Measurements from ENCODE around the gene SETMAR. TPM values are rescaled to one million over a fixed set of nuclear protein-coding genes. Genes with fewer than 3 reads are reported as not detected.
A peak's percentile ranks its signal among the peaks of the same experiment; 100 is the strongest.

Gene SETMAR
- 17.8 and 18.1 TPM in 2 replicates for total RNA-seq (2012; rRNA removed)
- polyA plus RNA-seq (2012; rRNA removed): 11.9 and 12.7 TPM in 2 replicates
- 3.6 and 6.2 TPM in 2 replicates for polyA plus RNA-seq (2012; cell fraction: cytosol; rRNA removed)
- 5.2 and 30.7 TPM in 2 replicates for polyA plus RNA-seq (2012; cell fraction: nucleus; rRNA removed; ENCODE audit: low replicate concordance)
- percentile 71 among the genes with signal in this experiment for Bru-seq, nascent RNA
- BruChase-seq, experiment 1, labeled RNA remaining after a 6-hour chase: percentile 56 among the genes with signal in this experiment
- percentile 63 among the genes with signal in this experiment for BruChase-seq, experiment 2, labeled RNA remaining after a 2-hour chase
- long read RNA-seq, partial matches to known transcripts: 0 of 4 reads
- long read RNA-seq, other reads (novel, unspliced or antisense): 3 of 4 reads

- in situ Hi-C loops (cut with MboI; ENCODE audit: low sequenced_read_pairs): loop anchor here (25.0 kb wide), 1 partner anchor 759 kb away; no protein-coding TSS in a partner anchor
- Histone ChIP-seq H3K9me1 (ENCODE audit: insufficient read depth, low read length) (0 out of 2 replicates have a peak, but pooled peaks cover 3% of the 10 kb centered on the region), H4K5ac (ENCODE audit: low read depth, low read length) (peak within 1 kb of the TSS; percentile 85), H3K4me2 (ENCODE audit: low read depth, low read length) (peak within 1 kb of the TSS; percentile 88), H2BK20ac (ENCODE audit: low read depth, low read length) (peak within 1 kb of the TSS; percentile 64), H3K23ac (ENCODE audit: low read depth, low read length) (peak within 1 kb of the TSS; percentile 90), H2AK9ac (replicated peaks; ENCODE audit: low read depth, low read length, poor library complexity) (peak within 1 kb of the TSS; percentile 80), H4K8ac (ENCODE audit: low read depth in 2 of 2, low read length in 2 of 2) (peak within 1 kb of the TSS; percentile 96 to 97), H3K36me3 (ENCODE audit: control insufficient read depth, insufficient read depth, low read length) (no peaks in the 10 kb centered on the region), H3K9me3 (ENCODE audit: control insufficient read depth, insufficient read depth, low read length) (no peaks in the 10 kb centered on the region), H3K14ac (replicated peaks; ENCODE audit: low read depth, low read length) (peak within 1 kb of the TSS; percentile 95), H3K27me3 (ENCODE audit: control insufficient read depth, insufficient read depth, low read length) (no peaks in the 10 kb centered on the region), H2AFZ (replicated peaks; ENCODE audit: low read length, poor library complexity) (peak within 1 kb of the TSS; percentile 99), H3K4ac (ENCODE audit: low read depth, low read length) (peak within 1 kb of the TSS; percentile 96), H3K79me1 (ENCODE audit: low read depth in 1 of 2, low read length in 2 of 2) (peaks cover 13 to 15% of the 10 kb centered on the region in 2 experiments; a peak in 3 of 4 replicates), H3K9ac (ENCODE audit: low read depth, low read length) (peak within 1 kb of the TSS; percentile 89), H3K18ac (ENCODE audit: low read depth, low read length) (peak within 1 kb of the TSS; percentile 78; the same call in 1 of the 2 replicates), H4K91ac (ENCODE audit: insufficient read depth, low read depth, low read length) (peak within 1 kb of the TSS; percentile 84), H3K4me3 (ENCODE audit: insufficient read depth, low read depth, low read length) (peak within 1 kb of the TSS; percentile 68), H2BK120ac (ENCODE audit: low read depth, low read length) (peak within 1 kb of the TSS; percentile 91), H2AK5ac (ENCODE audit: low read depth, low read length) (peak within 1 kb of the TSS; percentile 81), H2BK15ac (ENCODE audit: low read depth, low read length) (no peak within 1 kb of the TSS), H3K27ac (ENCODE audit: insufficient read depth, low read length) (peak within 1 kb of the TSS; percentile 93), H2BK5ac (ENCODE audit: low read depth, low read length, poor library complexity, severe bottlenecking) (peak within 1 kb of the TSS; percentile 91), H3K4me1 (ENCODE audit: control insufficient read depth, insufficient read depth, low read length) (0 out of 2 replicates have a peak, but pooled peaks cover 2% of the 10 kb centered on the region), H3K56ac (ENCODE audit: extremely low read depth, insufficient read depth, low read length) (peak within 1 kb of the TSS; percentile 82), H4K20me1 (ENCODE audit: insufficient read depth, low read length) (no peaks in the 10 kb centered on the region)
- dilution Hi-C loops (cut with HindIII; ENCODE audit: low sequenced_read_pairs, unreplicated experiment): no loop called here
- WGBS, 2 experiments (ENCODE audit: extremely low coverage in 2 of 2, insufficient read length in 1 of 2): 4% methylated on average over 18 of the region's 62 CpGs; no CpG with 5 or more reads in 1 of the 2 experiments
- DNase-seq: peak; percentile 78
- BruUV-seq (replicated peaks): no TSS peak
- CTCF ChIA-PET: interaction anchor here (0.6 kb wide), 1 partner anchor 48 kb away, joined by 3 read pairs; no protein-coding TSS in a partner anchor
- POLR2A ChIA-PET (ENCODE audit: unreplicated experiment): no interaction called here
- peak; percentile 94 for ATAC-seq (ENCODE audit: low read depth)
- intact Hi-C loops (cut with micrococcal nuclease): no loop called here
- TF ChIP-seq SMC3 (IDR thresholded peaks at IDR 0.05; ENCODE audit: low read depth, low read length) (no peak), CEBPB (IDR thresholded peaks at IDR 0.05; ENCODE audit: low read depth, low read length) (no peak), RAD21 (IDR thresholded peaks at IDR 0.05; ENCODE audit: low read length) (no peak), MXI1 (IDR thresholded peaks at IDR 0.05; ENCODE audit: borderline replicate concordance, low read depth, low read length) (peak; percentile 83; the same call in 1 of the 2 replicates), RFX5 (IDR thresholded peaks at IDR 0.05; ENCODE audit: low read depth, low read length) (no peak), ELK1 (IDR thresholded peaks at IDR 0.05; ENCODE audit: borderline replicate concordance, low read depth, low read length) (no peak), BHLHE40 (IDR thresholded peaks at IDR 0.05; ENCODE audit: low read depth, low read length) (no peak), MAZ (IDR thresholded peaks at IDR 0.05; ENCODE audit: borderline replicate concordance, low read depth, low read length) (peak; percentile 16; the same call in 1 of the 2 replicates), POLR2A (IDR thresholded peaks at IDR 0.05; ENCODE audit: low read depth, low read length) (peak; percentile 56; the same call in 1 of the 2 replicates), RCOR1 (IDR thresholded peaks at IDR 0.05; ENCODE audit: insufficient replicate concordance, low read length) (no peak), CTCF (conservative IDR thresholded peaks at IDR 0.05; ENCODE audit: low read depth, low read length) (no peak)
Measured at GRCh38 chr3:4303187-4304123, at the start of gene SETMAR. Gene SETMAR, plus strand, starts transcription at chr3:4303369. Its CDS starts 2 bp downstream, at chr3:4303371.

All from IMR-90 (cell line).